Measurements from ENCODE around the gene B3GNT9. TPM values are rescaled to one million over a fixed set of nuclear protein-coding genes. Genes with fewer than 3 reads are reported as not detected.

B3GNT9 gene
- total RNA-seq, 1 donor from 2014 or later, result 7.8 TPM

- DNase-seq (no peak), ATAC-seq (no peak)
- intact Hi-C loops (cut with micrococcal nuclease), result no loop called here
Measured at GRCh38 chr16:67101311-67102082, 49.3 kb downstream of the B3GNT9 start.

- DNase-seq (no peak), ATAC-seq (no peak)
- intact Hi-C loops (cut with micrococcal nuclease), result no loop called here
Measured at GRCh38 chr16:67100569-67101310, 50.1 kb downstream of the B3GNT9 start.

- no peak for ATAC-seq
- intact Hi-C loops (cut with micrococcal nuclease), result no loop called here
- no peak for DNase-seq
Measured at GRCh38 chr16:67098599-67098998, 52.2 kb downstream of the B3GNT9 start.

Other genes with a start within 250 kb of the B3GNT9 start
- gene CDH16, start 232.1 kb downstream of the B3GNT9 start, total RNA-seq, result not detected
- 86.7 TPM for gene RRAD, start 225.5 kb downstream of the B3GNT9 start, total RNA-seq
- 114 TPM for gene CIAO2B, start 216.6 kb downstream of the B3GNT9 start, total RNA-seq
- gene CES2, start 215.5 kb downstream of the B3GNT9 start, total RNA-seq, result 103 TPM
- 1.6 TPM for gene CES3, start 189.7 kb downstream of the B3GNT9 start, total RNA-seq
- 6.7 TPM for gene CES4A, start 162.4 kb downstream of the B3GNT9 start, total RNA-seq
- 24.2 TPM for gene CBFB, start 121.8 kb downstream of the B3GNT9 start, total RNA-seq
- 10.7 TPM for gene PHAF1, start 41.1 kb downstream of the B3GNT9 start, total RNA-seq
- 7.2 TPM for gene TRADD, start 8.9 kb upstream of the B3GNT9 start, total RNA-seq
- 12.0 TPM for gene FBXL8, start 9.0 kb upstream of the B3GNT9 start, total RNA-seq
- gene HSF4, start 13.7 kb upstream of the B3GNT9 start, total RNA-seq, result 71.0 TPM
- 125 TPM for gene NOL3, start 19.5 kb upstream of the B3GNT9 start, total RNA-seq
- 12.4 TPM for gene MATCAP1, start 33.0 kb upstream of the B3GNT9 start, total RNA-seq
- gene EXOC3L1, start 39.1 kb upstream of the B3GNT9 start, total RNA-seq, result 4.1 TPM
- 35.7 TPM for gene E2F4, start 41.2 kb upstream of the B3GNT9 start, total RNA-seq
- 0.79 TPM for gene ELMO3, start 48.1 kb upstream of the B3GNT9 start, total RNA-seq
- gene TMEM208, start 76.1 kb upstream of the B3GNT9 start, total RNA-seq, result 11.7 TPM
- gene FHOD1, start 96.5 kb upstream of the B3GNT9 start, total RNA-seq, result 14.5 TPM
- 1.2 TPM for gene SLC9A5, start 98.0 kb upstream of the B3GNT9 start, total RNA-seq
- gene PLEKHG4, start 128.5 kb upstream of the B3GNT9 start, total RNA-seq, result 1.5 TPM
- not detected for gene KCTD19, start 175.7 kb upstream of the B3GNT9 start, total RNA-seq
- not detected for gene LRRC36, start 175.8 kb upstream of the B3GNT9 start, total RNA-seq
- 8.9 TPM for gene TPPP3, start 242.5 kb upstream of the B3GNT9 start, total RNA-seq

All from left ventricle myocardium superior (tissue), 1 donor.